ENCODE results near the gene SNX8. TPM values are rescaled to one million over a fixed set of nuclear protein-coding genes. Genes with fewer than 3 reads are reported as not detected.

SNX8 gene
- total and polyA plus RNA-seq, 4 donors: 24.6 to 54.6 (median 45.8) TPM

- no peak overlapping the region for H3K9ac ChIP-seq (ENCODE audit: insufficient read depth in 1 of 2, low read length in 2 of 2)
- ATAC-seq (ENCODE audit: insufficient read depth, low FRiP score) (no peak), DNase-seq (no peak)
- WGBS, 2 donors: 96 to 98% methylated on average over 6 of the region's 6 CpGs
- H3K36me3 ChIP-seq (ENCODE audit: control insufficient read depth in 4 of 4, insufficient read depth in 4 of 4, low read length in 4 of 4): peaks cover 0 to 2% (median 0%) of the 10 kb centered on the region in 4 donors
- no peak overlapping the region for H3K27ac ChIP-seq (ENCODE audit: low read depth in 1 of 2, low read length in 1 of 2)
- no peaks in the 10 kb centered on the region for H3K9me3 ChIP-seq (ENCODE audit: control insufficient read depth in 4 of 4, insufficient read depth in 3 of 4, low read length in 3 of 4)
- peaks cover 0 to 11% (median 2%) of the 10 kb centered on the region in 5 donors for H3K4me1 ChIP-seq (ENCODE audit: control insufficient read depth in 5 of 5, insufficient read depth in 5 of 5, low read length in 5 of 5)
- H3K4me3 ChIP-seq: no peak overlapping the region
- TF ChIP-seq CTCF (IDR thresholded peaks at IDR 0.05; ENCODE audit: control extremely low read depth, extremely low read depth): no peak
- H3K27me3 ChIP-seq (ENCODE audit: control insufficient read depth in 3 of 3, insufficient read depth in 3 of 3, low read length in 2 of 3): no peaks in the 10 kb centered on the region
Measured at GRCh38 chr7:2296832-2297231, 17.4 kb downstream of the SNX8 start.

- Histone ChIP-seq H3K9ac (ENCODE audit: insufficient read depth in 1 of 2, low read length in 2 of 2) (no peak overlapping the region), H3K4me3 (no peak overlapping the region), H3K27ac (ENCODE audit: low read depth in 1 of 2, low read length in 1 of 2) (no peak overlapping the region), H3K9me3 (ENCODE audit: control insufficient read depth in 4 of 4, insufficient read depth in 3 of 4, low read length in 3 of 4) (no peaks in the 10 kb centered on the region), H3K36me3 (ENCODE audit: control insufficient read depth in 4 of 4, insufficient read depth in 4 of 4, low read length in 4 of 4) (peaks cover 0 to 2% (median 0%) of the 10 kb centered on the region in 4 donors), H3K4me1 (ENCODE audit: control insufficient read depth in 5 of 5, insufficient read depth in 5 of 5, low read length in 5 of 5) (peaks cover 0 to 11% (median 2%) of the 10 kb centered on the region in 5 donors), H3K27me3 (ENCODE audit: control insufficient read depth in 3 of 3, insufficient read depth in 3 of 3, low read length in 2 of 3) (no peaks in the 10 kb centered on the region)
- no peak for TF ChIP-seq CTCF (IDR thresholded peaks at IDR 0.05; ENCODE audit: control extremely low read depth, extremely low read depth)
- WGBS, 2 donors: 82 to 89% methylated on average over 6 of the region's 6 CpGs
- no peak for ATAC-seq (ENCODE audit: insufficient read depth, low FRiP score)
- DNase-seq: no peak
Measured at GRCh38 chr7:2295936-2296620, 18.2 kb downstream of the SNX8 start.

- no peaks in the 10 kb centered on the region for H3K27me3 ChIP-seq (ENCODE audit: control insufficient read depth in 3 of 3, insufficient read depth in 3 of 3, low read length in 2 of 3)
- DNase-seq: no peak
- H3K9ac ChIP-seq (ENCODE audit: insufficient read depth in 1 of 2, low read length in 2 of 2): no peak overlapping the region
- peaks cover 0 to 9% (median 0%) of the 10 kb centered on the region in 5 donors for H3K4me1 ChIP-seq (ENCODE audit: control insufficient read depth in 5 of 5, insufficient read depth in 5 of 5, low read length in 5 of 5)
- H3K27ac ChIP-seq (ENCODE audit: low read depth in 1 of 2, low read length in 1 of 2): no peak overlapping the region
- H3K36me3 ChIP-seq (ENCODE audit: control insufficient read depth in 4 of 4, insufficient read depth in 4 of 4, low read length in 4 of 4): peaks cover 0 to 5% (median under 1%) of the 10 kb centered on the region in 4 donors
- no peaks in the 10 kb centered on the region for H3K9me3 ChIP-seq (ENCODE audit: control insufficient read depth in 4 of 4, insufficient read depth in 3 of 4, low read length in 3 of 4)
- WGBS, 2 donors: 95 to 97% methylated on average over 6 of the region's 6 CpGs
- no peak for TF ChIP-seq CTCF (IDR thresholded peaks at IDR 0.05; ENCODE audit: control extremely low read depth, extremely low read depth)
- H3K4me3 ChIP-seq: no peak overlapping the region
- no peak for ATAC-seq (ENCODE audit: insufficient read depth, low FRiP score)
Measured at GRCh38 chr7:2290877-2291276, 23.4 kb downstream of the SNX8 start.

Measured in lung (tissue), 12 donors.